ENCODE data around the gene RASSF5. TPM values are rescaled to one million over a fixed set of nuclear protein-coding genes. Genes with fewer than 3 reads are reported as not detected.

RASSF5 gene
- total RNA-seq, 1 experiment from 2014 or later = 0.75 TPM

DNA sequence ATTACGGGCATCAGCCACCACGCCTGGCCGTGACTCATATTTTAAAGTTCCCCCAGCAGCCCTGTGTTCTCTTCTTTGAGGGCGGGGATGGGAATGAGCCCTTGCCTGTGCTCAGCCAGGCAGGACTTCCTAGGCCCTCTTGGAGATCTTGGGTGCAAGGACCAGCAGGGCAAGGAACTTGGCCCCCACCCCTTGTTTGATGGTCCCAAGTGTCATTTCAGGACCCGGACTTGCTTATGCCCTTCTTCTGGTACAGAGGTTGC is 9.3 kb downstream of the RASSF5 start:
- no peaks in the 10 kb centered on the region for H3K27me3 ChIP-seq (replicated peaks; ENCODE audit: insufficient read depth, low read depth, low read length, poor library complexity)
- intact Hi-C loops (cut with micrococcal nuclease; ENCODE audit: unreplicated experiment) = no loop called here
- no TSS peak for BruUV-seq (replicated peaks)
- no peak overlapping the region for H3K27ac ChIP-seq (ENCODE audit: low read depth, low read length, poor library complexity, severe bottlenecking)
- no peaks in the 10 kb centered on the region for H3K36me3 ChIP-seq (ENCODE audit: insufficient read depth, low read length, poor library complexity, severe bottlenecking)
- TF ChIP-seq, protein P1, sequence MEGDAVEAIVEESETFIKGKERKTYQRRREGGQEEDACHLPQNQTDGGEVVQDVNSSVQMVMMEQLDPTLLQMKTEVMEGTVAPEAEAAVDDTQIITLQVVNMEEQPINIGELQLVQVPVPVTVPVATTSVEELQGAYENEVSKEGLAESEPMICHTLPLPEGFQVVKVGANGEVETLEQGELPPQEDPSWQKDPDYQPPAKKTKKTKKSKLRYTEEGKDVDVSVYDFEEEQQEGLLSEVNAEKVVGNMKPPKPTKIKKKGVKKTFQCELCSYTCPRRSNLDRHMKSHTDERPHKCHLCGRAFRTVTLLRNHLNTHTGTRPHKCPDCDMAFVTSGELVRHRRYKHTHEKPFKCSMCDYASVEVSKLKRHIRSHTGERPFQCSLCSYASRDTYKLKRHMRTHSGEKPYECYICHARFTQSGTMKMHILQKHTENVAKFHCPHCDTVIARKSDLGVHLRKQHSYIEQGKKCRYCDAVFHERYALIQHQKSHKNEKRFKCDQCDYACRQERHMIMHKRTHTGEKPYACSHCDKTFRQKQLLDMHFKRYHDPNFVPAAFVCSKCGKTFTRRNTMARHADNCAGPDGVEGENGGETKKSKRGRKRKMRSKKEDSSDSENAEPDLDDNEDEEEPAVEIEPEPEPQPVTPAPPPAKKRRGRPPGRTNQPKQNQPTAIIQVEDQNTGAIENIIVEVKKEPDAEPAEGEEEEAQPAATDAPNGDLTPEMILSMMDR (conservative IDR thresholded peaks at IDR 0.05; ENCODE audit: low read depth, low read length) = no peak
- no peak for TF ChIP-seq EZH2 (IDR thresholded peaks at IDR 0.05; ENCODE audit: borderline replicate concordance, low read depth, low read length, poor library complexity, severe bottlenecking)
- H3K4me3 ChIP-seq (ENCODE audit: low read depth, low read length, poor library complexity, severe bottlenecking) = no peak overlapping the region
- no peak for DNase-seq (ENCODE audit: low spot score)
- ChIA-PET POLR2A (ENCODE audit: low non-redundant PET) (interaction anchor here (0.5 kb wide), 1 partner anchor 22 kb away, joined by 3 read pairs; no protein-coding TSS in a partner anchor), CTCF (no interaction called here)
- H3K9me3 ChIP-seq (ENCODE audit: low read depth, low read length, poor library complexity, severe bottlenecking) = no peaks in the 10 kb centered on the region
- peaks cover 10% of the 10 kb centered on the region for H3K4me1 ChIP-seq (ENCODE audit: insufficient read depth, low read length, poor library complexity, severe bottlenecking)

DNA sequence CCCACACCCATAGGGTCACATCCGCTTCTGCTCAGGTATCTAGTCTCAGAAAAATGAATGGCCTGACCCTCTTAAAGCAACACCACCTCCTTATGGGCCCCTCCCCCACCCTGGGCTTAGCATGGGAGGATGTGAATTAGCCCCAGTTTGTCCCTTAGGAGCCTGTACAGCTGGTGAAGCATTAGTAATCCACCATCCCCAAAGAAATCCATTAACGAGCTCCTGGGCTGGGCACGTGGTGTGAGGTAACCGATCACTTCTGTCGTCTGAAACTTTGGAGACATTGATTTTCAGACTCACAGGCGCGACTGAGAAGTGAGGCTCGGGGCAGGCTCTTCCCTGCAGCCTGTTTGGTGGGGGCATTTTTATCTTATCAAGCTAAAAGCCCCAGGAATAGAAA is 10.5 kb downstream of the RASSF5 start:
- Histone ChIP-seq H3K4me1 (ENCODE audit: insufficient read depth, low read length, poor library complexity, severe bottlenecking) (no peaks in the 10 kb centered on the region), H3K27me3 (replicated peaks; ENCODE audit: insufficient read depth, low read depth, low read length, poor library complexity) (no peaks in the 10 kb centered on the region), H3K27ac (ENCODE audit: low read depth, low read length, poor library complexity, severe bottlenecking) (no peak overlapping the region), H3K36me3 (ENCODE audit: insufficient read depth, low read length, poor library complexity, severe bottlenecking) (no peaks in the 10 kb centered on the region), H3K9me3 (ENCODE audit: low read depth, low read length, poor library complexity, severe bottlenecking) (no peaks in the 10 kb centered on the region), H3K4me3 (ENCODE audit: low read depth, low read length, poor library complexity, severe bottlenecking) (no peak overlapping the region)
- intact Hi-C loops (cut with micrococcal nuclease; ENCODE audit: unreplicated experiment) = no loop called here
- ChIA-PET CTCF (interaction anchor here (0.6 kb wide), 1 partner anchor 27 kb away, joined by 4 read pairs; no protein-coding TSS in a partner anchor), POLR2A (ENCODE audit: low non-redundant PET) (no interaction called here)
- TF ChIP-seq, protein P1 (conservative IDR thresholded peaks at IDR 0.05; ENCODE audit: low read depth, low read length) = no peak
- no peak for TF ChIP-seq EZH2 (IDR thresholded peaks at IDR 0.05; ENCODE audit: borderline replicate concordance, low read depth, low read length, poor library complexity, severe bottlenecking)
- DNase-seq (ENCODE audit: low spot score) = no peak
- BruUV-seq (replicated peaks) = no TSS peak

DNA sequence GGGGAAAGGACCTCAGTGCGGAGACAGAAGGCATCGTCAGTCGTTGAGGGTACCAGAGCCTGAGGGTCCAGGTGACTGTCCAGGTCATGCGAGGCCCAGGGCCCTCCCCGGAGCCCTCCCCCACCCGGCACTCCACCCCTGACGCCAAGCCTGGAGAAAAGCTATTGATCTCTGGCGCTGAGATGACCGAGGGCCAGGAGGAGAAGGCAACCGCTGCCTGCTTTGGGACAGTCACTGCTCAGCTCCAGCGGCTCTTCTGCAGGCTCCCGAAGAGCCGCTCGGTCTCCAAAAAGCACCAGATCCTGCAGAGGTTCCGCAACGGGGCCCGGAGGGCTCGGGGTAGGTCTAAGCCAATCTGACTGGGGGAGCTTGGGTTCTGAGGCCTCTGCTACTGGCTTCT is 10.9 kb downstream of the RASSF5 start:
- intact Hi-C loops (cut with micrococcal nuclease; ENCODE audit: unreplicated experiment) = no loop called here
- no peaks in the 10 kb centered on the region for H3K27me3 ChIP-seq (replicated peaks; ENCODE audit: insufficient read depth, low read depth, low read length, poor library complexity)
- CTCF ChIA-PET = no interaction called here

More for the DNA sequence above, 10.9 kb downstream of the RASSF5 start:
- DNase-seq (ENCODE audit: low spot score) = no peak
- Histone ChIP-seq H3K27ac (ENCODE audit: low read depth, low read length, poor library complexity, severe bottlenecking) (no peak overlapping the region), H3K4me1 (ENCODE audit: insufficient read depth, low read length, poor library complexity, severe bottlenecking) (no peaks in the 10 kb centered on the region), H3K9me3 (ENCODE audit: low read depth, low read length, poor library complexity, severe bottlenecking) (no peaks in the 10 kb centered on the region), H3K36me3 (ENCODE audit: insufficient read depth, low read length, poor library complexity, severe bottlenecking) (no peaks in the 10 kb centered on the region), H3K4me3 (ENCODE audit: low read depth, low read length, poor library complexity, severe bottlenecking) (no peak overlapping the region)
- POLR2A ChIA-PET (ENCODE audit: low non-redundant PET) = no interaction called here
- no TSS peak for BruUV-seq (replicated peaks)
- TF ChIP-seq EZH2 (IDR thresholded peaks at IDR 0.05; ENCODE audit: borderline replicate concordance, low read depth, low read length, poor library complexity, severe bottlenecking) = no peak
- TF ChIP-seq, protein P1 (conservative IDR thresholded peaks at IDR 0.05; ENCODE audit: low read depth, low read length) = no peak

Measured in A673 (cell line).